Measurements from ENCODE around the gene TMEM225B. TPM values are rescaled to one million over a fixed set of nuclear protein-coding genes. Genes with fewer than 3 reads are reported as not detected.

The TMEM225B gene
- total RNA-seq, 1 experiment from 2014 or later = 1.6 TPM

DNA sequence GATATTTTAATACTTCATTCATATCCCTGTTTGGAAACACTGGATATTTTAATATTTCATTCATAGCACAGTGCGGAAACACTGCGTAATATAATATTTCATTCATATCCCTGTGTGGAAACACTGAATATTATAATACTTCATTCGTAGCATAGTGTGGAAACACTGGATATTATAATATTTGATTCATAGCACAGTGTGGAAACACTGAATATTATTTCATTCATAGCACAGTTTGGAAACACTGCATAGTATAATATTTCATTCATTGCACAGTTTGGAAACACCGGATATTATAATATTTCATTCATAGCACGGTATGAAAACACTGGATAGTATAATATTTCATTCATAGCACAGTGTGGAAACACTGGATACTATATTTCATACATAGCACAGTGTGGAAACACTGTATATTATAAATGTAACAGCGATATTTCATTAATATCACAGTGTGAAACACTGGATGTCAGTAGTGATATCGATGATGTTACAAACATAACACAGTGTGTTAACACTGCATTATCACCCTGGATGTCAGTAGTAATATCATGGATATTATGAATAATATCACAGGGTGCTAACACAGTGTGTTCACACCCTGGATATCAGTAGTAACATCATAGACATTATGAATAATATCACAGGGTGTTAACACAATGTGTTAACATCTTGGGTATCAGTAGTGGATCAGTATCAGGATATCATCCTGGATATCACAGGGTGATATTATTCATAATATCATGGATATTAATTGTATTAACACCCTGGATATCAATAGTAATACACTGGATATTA is 2.9 kb upstream of the TMEM225B start:
- H2AFZ ChIP-seq (ENCODE audit: low read length) = no peak overlapping the region
- no peaks in the 10 kb centered on the region for H3K27me3 ChIP-seq (ENCODE audit: low read length)
- no peaks in the 10 kb centered on the region for H3K9me2 ChIP-seq (replicated peaks; ENCODE audit: insufficient read depth, low read length)
- no peak overlapping the region for H3K27ac ChIP-seq (ENCODE audit: low read length)
- H3K4me1 ChIP-seq (ENCODE audit: low read length) = no peaks in the 10 kb centered on the region
- no peak for DNase-seq
- no peaks in the 10 kb centered on the region for H3K9me3 ChIP-seq (ENCODE audit: low read length)
- H3K4me2 ChIP-seq (ENCODE audit: low read depth, low read length, poor library complexity, severe bottlenecking) = no peak overlapping the region
- no peaks in the 10 kb centered on the region for H3K79me2 ChIP-seq (ENCODE audit: low read length)
- no peak overlapping the region for H3K9ac ChIP-seq (ENCODE audit: low read length)
- no peaks in the 10 kb centered on the region for H3K36me3 ChIP-seq (ENCODE audit: insufficient read depth, low read length)
- no peak overlapping the region for H3K4me3 ChIP-seq (ENCODE audit: low read length)
- H4K20me1 ChIP-seq (ENCODE audit: insufficient read depth, low read depth, low read length) = no peaks in the 10 kb centered on the region

DNA sequence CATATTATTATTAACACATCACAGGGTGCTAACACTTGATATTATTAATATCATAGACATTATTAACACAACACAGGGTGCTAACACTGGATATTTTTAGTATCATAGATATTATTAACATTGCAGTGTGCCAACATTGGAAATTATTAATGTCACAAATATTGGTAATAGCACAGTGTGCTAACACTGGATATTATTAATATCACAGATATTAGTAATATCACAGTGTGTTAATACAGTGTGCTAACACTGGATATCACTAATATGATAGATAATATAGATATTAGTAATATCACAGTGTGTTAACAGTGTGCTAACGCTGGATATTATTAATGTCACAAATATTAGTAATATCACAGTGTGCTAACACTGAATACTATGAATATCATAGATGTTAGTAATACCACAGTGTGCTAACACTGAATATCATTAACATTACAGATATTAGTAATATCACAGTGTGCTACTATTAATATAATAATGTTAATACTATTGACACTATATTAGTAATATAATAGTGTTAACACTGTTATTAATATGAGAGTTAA is 1.6 kb upstream of the TMEM225B start:
- Histone ChIP-seq H3K79me2 (ENCODE audit: low read length) (no peaks in the 10 kb centered on the region), H3K9ac (ENCODE audit: low read length) (no peak overlapping the region), H3K9me3 (ENCODE audit: low read length) (no peaks in the 10 kb centered on the region), H3K4me3 (ENCODE audit: low read length) (no peak overlapping the region), H4K20me1 (ENCODE audit: insufficient read depth, low read depth, low read length) (no peaks in the 10 kb centered on the region), H3K27ac (ENCODE audit: low read length) (no peak overlapping the region), H3K4me1 (ENCODE audit: low read length) (no peaks in the 10 kb centered on the region), H3K4me2 (ENCODE audit: low read depth, low read length, poor library complexity, severe bottlenecking) (no peak overlapping the region), H3K9me2 (replicated peaks; ENCODE audit: insufficient read depth, low read length) (no peaks in the 10 kb centered on the region), H2AFZ (ENCODE audit: low read length) (no peak overlapping the region), H3K36me3 (ENCODE audit: insufficient read depth, low read length) (no peaks in the 10 kb centered on the region), H3K27me3 (ENCODE audit: low read length) (no peaks in the 10 kb centered on the region)
- DNase-seq = no peak

DNA sequence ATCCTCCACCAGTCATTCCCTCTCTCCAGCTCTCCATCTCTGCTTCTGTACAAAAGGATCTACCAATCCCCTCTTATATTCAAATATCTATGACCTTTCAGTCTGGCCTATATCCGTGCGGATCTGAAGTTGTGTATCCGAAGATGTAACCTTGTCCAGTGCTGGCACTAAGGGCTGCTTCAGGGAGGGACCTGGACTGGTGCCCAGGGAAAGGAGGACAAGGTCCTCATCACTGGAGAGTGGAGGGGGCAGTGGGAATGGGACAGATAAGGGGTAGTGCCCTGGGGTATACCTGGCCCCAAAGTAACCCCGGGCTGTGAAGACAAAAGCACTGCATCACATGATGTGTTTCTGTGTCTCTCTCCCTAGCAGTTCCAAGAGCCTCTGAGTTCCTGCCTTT is 1.8 kb downstream of the TMEM225B start:
- H3K79me2 ChIP-seq (ENCODE audit: low read length) = no peaks in the 10 kb centered on the region
- H3K4me3 ChIP-seq (ENCODE audit: low read length) = no peak overlapping the region
- no peak overlapping the region for H2AFZ ChIP-seq (ENCODE audit: low read length)
- H3K9me3 ChIP-seq (ENCODE audit: low read length) = no peaks in the 10 kb centered on the region
- H3K4me2 ChIP-seq (ENCODE audit: low read depth, low read length, poor library complexity, severe bottlenecking) = no peak overlapping the region
- no peaks in the 10 kb centered on the region for H3K36me3 ChIP-seq (ENCODE audit: insufficient read depth, low read length)
- H3K9ac ChIP-seq (ENCODE audit: low read length) = no peak overlapping the region
- no peaks in the 10 kb centered on the region for H3K27me3 ChIP-seq (ENCODE audit: low read length)
- H3K4me1 ChIP-seq (ENCODE audit: low read length) = no peaks in the 10 kb centered on the region
- DNase-seq = no peak
- H4K20me1 ChIP-seq (ENCODE audit: insufficient read depth, low read depth, low read length) = no peaks in the 10 kb centered on the region
- no peaks in the 10 kb centered on the region for H3K9me2 ChIP-seq (replicated peaks; ENCODE audit: insufficient read depth, low read length)
- H3K27ac ChIP-seq (ENCODE audit: low read length) = no peak overlapping the region

GRCh38 chr7:99601656-99602310 is 3.7 kb downstream of the TMEM225B start:
- Histone ChIP-seq H3K4me3 (ENCODE audit: low read length) (no peak overlapping the region), H4K20me1 (ENCODE audit: insufficient read depth, low read depth, low read length) (no peaks in the 10 kb centered on the region), H3K27ac (ENCODE audit: low read length) (no peak overlapping the region), H3K79me2 (ENCODE audit: low read length) (no peaks in the 10 kb centered on the region), H3K4me1 (ENCODE audit: low read length) (no peaks in the 10 kb centered on the region), H3K27me3 (ENCODE audit: low read length) (no peaks in the 10 kb centered on the region), H3K36me3 (ENCODE audit: insufficient read depth, low read length) (no peaks in the 10 kb centered on the region), H2AFZ (ENCODE audit: low read length) (no peak overlapping the region), H3K9me3 (ENCODE audit: low read length) (no peaks in the 10 kb centered on the region), H3K9ac (ENCODE audit: low read length) (no peak overlapping the region), H3K9me2 (replicated peaks; ENCODE audit: insufficient read depth, low read length) (no peaks in the 10 kb centered on the region), H3K4me2 (ENCODE audit: low read depth, low read length, poor library complexity, severe bottlenecking) (no peak overlapping the region)
- DNase-seq = no peak

DNA sequence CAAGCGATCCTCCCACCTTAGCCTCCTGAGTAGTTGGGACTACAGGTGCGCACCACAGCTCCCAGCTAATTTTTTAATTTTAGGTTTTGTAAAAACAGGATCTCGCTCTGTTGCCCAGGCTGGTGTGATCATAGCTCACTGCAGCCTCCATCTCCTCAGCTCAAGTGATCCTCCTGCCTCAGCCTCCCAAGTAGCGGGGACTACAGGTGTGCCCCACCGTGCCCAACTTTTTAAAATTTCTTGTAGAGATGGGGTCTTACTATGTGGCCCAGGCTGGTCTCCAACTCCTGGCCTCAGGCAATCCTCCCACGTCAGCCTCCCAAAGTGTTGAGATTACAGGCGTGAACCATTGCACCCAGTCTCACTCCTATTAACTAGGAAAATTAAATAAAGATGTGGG is 7.5 kb downstream of the TMEM225B start:
- Histone ChIP-seq H3K27me3 (ENCODE audit: low read length) (no peaks in the 10 kb centered on the region), H3K9me2 (replicated peaks; ENCODE audit: insufficient read depth, low read length) (no peaks in the 10 kb centered on the region), H4K20me1 (ENCODE audit: insufficient read depth, low read depth, low read length) (no peaks in the 10 kb centered on the region), H3K4me2 (ENCODE audit: low read depth, low read length, poor library complexity, severe bottlenecking) (no peak overlapping the region), H3K79me2 (ENCODE audit: low read length) (no peaks in the 10 kb centered on the region), H3K4me1 (ENCODE audit: low read length) (no peaks in the 10 kb centered on the region), H3K9me3 (ENCODE audit: low read length) (no peaks in the 10 kb centered on the region), H3K27ac (ENCODE audit: low read length) (no peak overlapping the region), H3K4me3 (ENCODE audit: low read length) (no peak overlapping the region), H3K9ac (ENCODE audit: low read length) (no peak overlapping the region), H2AFZ (ENCODE audit: low read length) (no peak overlapping the region), H3K36me3 (ENCODE audit: insufficient read depth, low read length) (no peaks in the 10 kb centered on the region)
- no peak for DNase-seq

DNA sequence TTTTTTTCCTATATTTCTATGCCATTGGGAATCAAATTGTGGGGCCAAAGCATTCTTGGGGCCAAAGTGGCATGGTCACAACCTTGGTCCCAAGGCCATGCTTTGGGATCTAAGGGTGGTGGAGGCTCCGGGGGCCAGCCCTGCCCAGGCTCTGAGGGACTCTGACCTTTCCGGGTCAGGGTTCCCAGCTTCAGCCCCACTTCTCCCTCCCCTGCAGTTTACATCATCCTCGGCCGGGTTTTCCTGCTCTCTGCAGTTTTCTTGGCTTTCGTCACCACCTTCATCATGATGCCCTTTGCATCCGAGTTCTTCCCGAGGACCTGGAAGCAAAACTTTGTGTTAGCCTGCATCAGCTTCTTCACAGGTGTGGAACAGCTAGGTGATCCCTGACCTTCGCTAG is 8.5 kb downstream of the TMEM225B start:
- Histone ChIP-seq H3K9ac (ENCODE audit: low read length) (no peak overlapping the region), H3K9me3 (ENCODE audit: low read length) (no peaks in the 10 kb centered on the region), H3K4me3 (ENCODE audit: low read length) (no peak overlapping the region), H4K20me1 (ENCODE audit: insufficient read depth, low read depth, low read length) (no peaks in the 10 kb centered on the region), H2AFZ (ENCODE audit: low read length) (no peak overlapping the region), H3K27me3 (ENCODE audit: low read length) (no peaks in the 10 kb centered on the region), H3K79me2 (ENCODE audit: low read length) (no peaks in the 10 kb centered on the region), H3K4me1 (ENCODE audit: low read length) (no peaks in the 10 kb centered on the region), H3K36me3 (ENCODE audit: insufficient read depth, low read length) (no peaks in the 10 kb centered on the region), H3K27ac (ENCODE audit: low read length) (no peak overlapping the region), H3K9me2 (replicated peaks; ENCODE audit: insufficient read depth, low read length) (no peaks in the 10 kb centered on the region), H3K4me2 (ENCODE audit: low read depth, low read length, poor library complexity, severe bottlenecking) (no peak overlapping the region)
- DNase-seq = no peak

GRCh38 chr7:99607548-99607947 is 9.5 kb downstream of the TMEM225B start:
- no peaks in the 10 kb centered on the region for H3K27me3 ChIP-seq (ENCODE audit: low read length)
- H3K27ac ChIP-seq (ENCODE audit: low read length) = no peak overlapping the region
- no peak overlapping the region for H3K9ac ChIP-seq (ENCODE audit: low read length)
- H3K9me3 ChIP-seq (ENCODE audit: low read length) = no peaks in the 10 kb centered on the region
- no peak overlapping the region for H3K4me3 ChIP-seq (ENCODE audit: low read length)
- no peaks in the 10 kb centered on the region for H3K4me1 ChIP-seq (ENCODE audit: low read length)
- H3K79me2 ChIP-seq (ENCODE audit: low read length) = no peaks in the 10 kb centered on the region
- H2AFZ ChIP-seq (ENCODE audit: low read length) = no peak overlapping the region
- no peak for DNase-seq
- H4K20me1 ChIP-seq (ENCODE audit: insufficient read depth, low read depth, low read length) = no peaks in the 10 kb centered on the region
- no peaks in the 10 kb centered on the region for H3K9me2 ChIP-seq (replicated peaks; ENCODE audit: insufficient read depth, low read length)
- no peak overlapping the region for H3K4me2 ChIP-seq (ENCODE audit: low read depth, low read length, poor library complexity, severe bottlenecking)
- no peaks in the 10 kb centered on the region for H3K36me3 ChIP-seq (ENCODE audit: insufficient read depth, low read length)

- Histone ChIP-seq H3K4me3 (ENCODE audit: low read length) (no peak overlapping the region), H3K4me2 (ENCODE audit: low read depth, low read length, poor library complexity, severe bottlenecking) (no peak overlapping the region), H3K4me1 (ENCODE audit: low read length) (peaks cover 22% of the 10 kb centered on the region), H2AFZ (ENCODE audit: low read length) (no peak overlapping the region), H3K27ac (ENCODE audit: low read length) (no peak overlapping the region), H3K79me2 (ENCODE audit: low read length) (peaks cover 27% of the 10 kb centered on the region), H3K9me2 (replicated peaks; ENCODE audit: insufficient read depth, low read length) (no peaks in the 10 kb centered on the region), H3K9ac (ENCODE audit: low read length) (no peak overlapping the region), H3K27me3 (ENCODE audit: low read length) (no peaks in the 10 kb centered on the region), H3K36me3 (ENCODE audit: insufficient read depth, low read length) (peaks cover 10% of the 10 kb centered on the region; the same call in 1 of the 2 replicates), H3K9me3 (ENCODE audit: low read length) (no peaks in the 10 kb centered on the region), H4K20me1 (ENCODE audit: insufficient read depth, low read depth, low read length) (no peaks in the 10 kb centered on the region; the same call in 1 of the 2 replicates)
- peak; percentile 37 for DNase-seq
Observed at GRCh38 chr7:99614495-99614894, 16.4 kb downstream of the TMEM225B start.
